Sigmoid colon (tissue), 4 donors: ENCODE results near the gene SLC4A1AP.
A peak's percentile ranks its signal among the peaks of the same experiment; 100 is the strongest.

ENCODE experiments used
- EP300 ChIP-seq, 4 donors: sonication (generic); formaldehyde crosslinking; IDR thresholded peaks; one replicate each; pipeline ENCODE4 v1.6.1; 2017; ENCODE audit warnings: antibody characterized with exemption in 4 of 4
- POLR2A ChIP-seq, 2 donors: fragments of 450-650 bp; IDR thresholded peaks; one replicate each; pipeline ENCODE4 v1.6.1; 2016; ENCODE audit warnings: antibody characterized with exemption in 2 of 2, mild to moderate bottlenecking in 2 of 2, moderate library complexity in 2 of 2
- POLR2AphosphoS5 ChIP-seq, 4 donors: sonication (generic); formaldehyde crosslinking; IDR thresholded peaks; one replicate each; pipeline ENCODE4 v1.6.1; 2017; ENCODE audit warnings: antibody characterized with exemption in 4 of 4
- TF ChIP-seq, protein P1 (sequence below), 4 experiments: fragments of 450-650 bp in 3 of 4; fragments of 200-600 bp in 1 of 4; IDR thresholded peaks; one replicate each; pipeline ENCODE4 v1.5.1; 2016 to 2019; ENCODE audit warnings: antibody characterized with exemption in 4 of 4, mild to moderate bottlenecking in 3 of 4, moderate library complexity in 2 of 4

DNA sequence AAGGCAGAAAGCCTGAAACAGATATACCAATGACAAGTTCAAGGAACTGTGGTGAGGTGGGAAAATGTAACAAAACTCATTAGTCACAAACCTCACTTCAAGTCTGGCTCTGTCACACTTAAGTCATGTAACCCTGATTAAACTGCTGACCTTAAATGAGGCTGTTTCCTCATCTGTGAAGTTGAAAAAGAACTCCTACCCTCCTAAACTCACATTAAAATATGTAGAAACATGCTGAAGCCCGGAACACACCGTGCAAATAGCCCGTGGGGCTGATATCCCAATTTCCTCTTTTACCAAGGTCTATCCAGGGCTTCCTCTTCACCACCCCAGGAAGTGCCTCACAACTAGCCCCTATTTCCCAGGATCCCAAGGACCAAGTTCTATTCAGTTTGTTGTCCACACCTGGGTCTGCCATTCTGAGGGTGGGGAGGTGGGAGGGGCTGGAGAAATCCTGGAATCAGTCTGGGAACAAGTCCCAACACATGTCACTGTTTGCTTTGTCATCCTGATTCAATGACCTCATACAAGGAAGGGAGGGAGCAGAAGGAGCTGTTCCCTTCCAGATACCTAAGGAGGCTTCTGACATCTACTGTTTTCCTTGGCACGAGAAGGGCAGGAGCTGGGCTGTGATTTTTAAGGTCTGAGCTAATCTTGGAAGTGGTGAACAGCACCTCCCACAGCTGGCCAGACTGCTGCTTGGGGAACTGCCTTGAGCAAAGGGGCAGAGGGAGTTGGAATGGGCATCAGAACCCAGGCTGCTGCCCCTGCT lies 42.3 kb downstream of the SLC4A1AP start:
- TF ChIP-seq, protein P1, sequence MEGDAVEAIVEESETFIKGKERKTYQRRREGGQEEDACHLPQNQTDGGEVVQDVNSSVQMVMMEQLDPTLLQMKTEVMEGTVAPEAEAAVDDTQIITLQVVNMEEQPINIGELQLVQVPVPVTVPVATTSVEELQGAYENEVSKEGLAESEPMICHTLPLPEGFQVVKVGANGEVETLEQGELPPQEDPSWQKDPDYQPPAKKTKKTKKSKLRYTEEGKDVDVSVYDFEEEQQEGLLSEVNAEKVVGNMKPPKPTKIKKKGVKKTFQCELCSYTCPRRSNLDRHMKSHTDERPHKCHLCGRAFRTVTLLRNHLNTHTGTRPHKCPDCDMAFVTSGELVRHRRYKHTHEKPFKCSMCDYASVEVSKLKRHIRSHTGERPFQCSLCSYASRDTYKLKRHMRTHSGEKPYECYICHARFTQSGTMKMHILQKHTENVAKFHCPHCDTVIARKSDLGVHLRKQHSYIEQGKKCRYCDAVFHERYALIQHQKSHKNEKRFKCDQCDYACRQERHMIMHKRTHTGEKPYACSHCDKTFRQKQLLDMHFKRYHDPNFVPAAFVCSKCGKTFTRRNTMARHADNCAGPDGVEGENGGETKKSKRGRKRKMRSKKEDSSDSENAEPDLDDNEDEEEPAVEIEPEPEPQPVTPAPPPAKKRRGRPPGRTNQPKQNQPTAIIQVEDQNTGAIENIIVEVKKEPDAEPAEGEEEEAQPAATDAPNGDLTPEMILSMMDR (IDR thresholded peaks at IDR 0.05), result no peak
- TF ChIP-seq POLR2A (IDR thresholded peaks at IDR 0.05) (no peak), POLR2AphosphoS5 (IDR thresholded peaks at IDR 0.05) (peak; percentile 29 to 84 (median 50)), EP300 (IDR thresholded peaks at IDR 0.05) (peak in 2 of 4 donors; percentile 81 to 97)
